AG20443 (cell line): ENCODE data around the gene TMOD1.
"Not testable (repeated sequence)": the region's sequence is repeated elsewhere in the genome, so short reads cannot be mapped to it uniquely, and the experiment has no call there.

Experiments used
- DNase-seq: peaks from one replicate; pipeline ENCODE4 v3.0.0; 2012; ENCODE audit warnings: low spot score, mixed read lengths

Gene TMOD1

DNA sequence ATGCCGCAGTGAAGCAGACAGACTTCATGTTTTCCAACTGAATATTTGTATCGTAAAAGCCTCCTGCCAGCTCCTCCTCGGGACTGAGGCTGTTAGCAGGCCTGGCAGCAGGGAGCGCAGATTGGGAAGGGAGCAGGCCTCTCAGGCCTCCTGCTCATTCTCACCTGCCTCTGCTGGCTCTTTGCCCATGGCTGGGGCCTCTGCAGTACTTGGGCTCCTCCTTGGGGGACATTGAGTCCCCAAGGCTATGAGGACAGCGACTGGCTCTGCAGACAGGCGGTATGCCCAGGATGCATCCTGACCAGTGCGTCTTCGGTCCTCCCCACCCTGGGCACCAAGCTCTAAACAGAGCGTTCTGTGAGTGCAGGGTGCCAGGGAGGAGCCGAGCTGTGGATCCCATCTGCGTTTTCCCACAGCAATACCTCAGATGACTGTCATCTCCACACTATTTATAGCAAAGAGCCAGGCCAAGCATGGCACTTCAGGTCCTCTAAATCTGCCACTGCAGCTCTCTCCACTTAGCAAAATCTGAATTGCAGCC is 93.0 kb downstream of the TMOD1 start:
- DNase-seq, result no peak

DNA sequence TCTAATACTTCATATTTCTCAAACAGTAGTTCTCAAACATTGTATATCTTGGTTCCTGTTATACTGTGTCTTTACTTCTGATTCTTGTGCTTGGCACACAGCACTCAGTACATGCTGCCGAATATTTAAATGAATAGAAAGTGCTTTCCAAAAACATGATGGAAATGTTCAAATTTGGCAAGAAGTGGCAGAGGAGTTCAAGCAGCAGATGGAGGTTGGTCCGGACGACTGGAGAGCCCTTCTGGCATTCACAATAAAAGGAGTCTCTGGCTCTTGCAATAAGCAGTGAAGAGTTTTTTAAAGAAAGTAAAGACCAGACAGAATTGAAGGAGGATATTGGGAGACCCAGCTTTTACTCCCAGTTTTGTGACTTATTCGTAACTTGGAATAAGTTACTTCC is 95.4 kb downstream of the TMOD1 start:
- DNase-seq, result no peak

DNA sequence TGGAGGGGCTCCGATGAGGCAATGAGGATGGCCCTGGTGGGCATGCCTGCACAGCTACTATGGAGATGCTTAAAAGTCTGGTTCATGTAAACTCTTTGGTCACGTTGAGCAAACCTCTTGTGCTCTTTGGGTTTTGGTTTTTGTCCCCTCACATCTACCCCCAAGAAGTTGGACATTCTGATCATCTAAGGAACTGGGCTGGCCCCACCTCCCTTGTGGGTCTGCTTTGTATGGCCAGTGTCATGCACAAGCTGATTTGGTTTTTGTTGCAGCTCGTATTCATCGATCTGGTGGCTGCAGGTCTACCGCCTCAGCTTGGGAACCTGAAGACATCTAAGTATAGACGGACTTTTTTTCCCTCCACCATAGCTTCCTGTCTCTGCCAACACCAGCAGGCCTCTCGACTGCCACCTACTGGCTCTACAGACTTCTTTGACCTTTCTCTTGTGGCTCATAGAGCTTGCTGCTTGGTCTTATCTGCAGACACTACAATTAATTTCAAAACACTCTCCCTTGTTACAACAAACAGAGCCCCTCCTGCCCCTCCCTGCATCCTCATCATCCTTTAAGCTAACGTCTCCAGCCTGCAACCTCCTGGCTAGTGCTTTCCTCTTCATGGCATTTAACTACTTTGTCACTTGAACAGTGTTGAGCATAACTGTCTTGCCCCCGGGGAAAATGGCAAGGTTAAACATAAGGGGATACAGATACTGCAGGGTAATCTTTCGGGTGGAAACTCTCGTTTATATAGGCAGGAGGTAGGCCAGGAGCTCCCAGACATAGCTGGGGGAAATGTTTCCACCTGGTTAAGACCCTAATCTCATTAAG is 97.2 kb downstream of the TMOD1 start:
- peak; percentile 83 for DNase-seq

DNA sequence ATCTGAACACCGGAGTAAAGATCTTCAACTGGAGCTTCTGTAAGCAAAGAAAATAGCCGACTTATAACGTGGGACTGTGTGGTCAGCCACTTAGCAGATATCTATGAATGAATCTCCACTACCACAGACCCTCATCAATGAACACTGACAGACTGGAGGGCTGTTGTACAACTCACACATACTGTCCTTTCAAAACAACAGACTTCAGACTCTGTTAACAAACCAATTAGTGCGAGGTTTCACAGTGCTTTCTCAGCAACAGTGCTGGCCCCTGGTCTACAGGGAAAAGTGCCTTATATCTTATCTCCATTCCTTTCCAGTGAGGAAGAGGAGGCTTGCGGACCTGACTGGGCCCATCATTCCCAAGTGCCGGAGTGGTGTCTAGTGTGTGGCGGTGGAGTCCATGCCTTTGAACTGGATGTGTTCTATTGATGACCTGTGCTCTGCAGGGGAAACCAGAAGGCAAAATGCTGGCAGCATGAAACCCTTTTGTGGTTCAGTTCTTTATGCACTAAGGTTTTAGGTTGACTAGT is 97.9 kb downstream of the TMOD1 start:
- no peak for DNase-seq

DNA sequence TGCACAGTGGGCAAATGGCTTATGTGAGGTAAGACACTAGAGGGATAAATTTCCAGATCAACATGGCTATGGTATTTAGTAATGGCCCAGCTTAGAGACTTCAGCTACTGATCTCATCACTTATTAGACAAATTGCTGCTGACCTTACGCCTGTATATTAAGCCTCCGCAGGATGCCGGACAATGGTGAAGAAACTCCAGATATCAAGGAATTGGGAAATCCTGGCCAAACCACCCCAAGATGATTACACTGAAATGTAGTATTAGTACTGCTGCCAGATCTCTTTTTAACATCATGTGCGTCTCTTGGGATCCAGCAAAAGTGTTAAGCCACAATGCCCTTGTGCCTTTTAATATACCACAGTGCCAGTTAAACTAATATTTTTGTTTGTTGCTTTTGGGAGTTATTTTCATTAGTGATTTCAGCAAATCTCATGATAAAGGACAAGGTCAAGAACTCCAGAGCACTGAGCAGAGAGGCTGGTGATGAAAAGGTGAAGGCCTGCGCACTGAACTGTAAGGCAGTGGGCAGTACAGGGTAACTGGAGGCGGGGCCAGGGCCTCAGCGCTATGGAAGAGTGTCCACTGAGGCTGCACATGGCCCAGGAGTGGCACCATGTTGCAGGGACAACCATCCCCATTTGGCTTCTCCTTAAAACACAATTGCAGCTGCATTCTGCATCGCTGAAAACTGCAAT is 99.2 kb downstream of the TMOD1 start:
- no peak for DNase-seq

DNA sequence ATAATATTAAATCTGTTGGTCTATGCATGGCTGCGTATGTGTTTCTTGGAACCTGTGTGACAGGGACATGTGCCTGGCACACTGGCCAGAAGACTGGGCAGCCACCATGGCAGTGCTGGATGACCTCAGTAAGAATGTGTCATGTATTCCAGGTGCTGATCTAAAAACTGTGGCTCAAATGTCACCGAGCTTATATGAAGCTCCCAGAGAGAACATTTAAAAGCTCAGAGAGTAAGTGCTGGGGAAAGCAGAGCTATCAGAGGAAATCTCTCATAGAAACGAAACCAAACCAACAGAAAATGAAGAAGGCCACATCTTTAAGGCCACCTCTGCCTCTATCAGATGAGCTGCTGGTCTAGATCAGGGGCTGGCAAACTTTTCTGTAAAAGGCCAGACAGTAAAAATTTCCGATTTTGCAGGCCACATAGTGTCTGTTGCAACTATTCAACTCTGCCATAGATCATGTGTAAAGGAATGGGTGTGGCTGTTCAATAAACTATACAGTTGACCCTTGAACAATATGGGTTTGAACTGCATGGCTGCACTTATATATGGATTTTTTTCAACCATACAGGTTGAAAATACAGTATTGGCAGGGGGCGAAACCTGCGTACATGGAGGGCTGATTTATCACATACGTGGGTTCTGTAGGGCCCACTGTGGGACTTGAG is 99.9 kb downstream of the TMOD1 start:
- DNase-seq, result no peak

DNA sequence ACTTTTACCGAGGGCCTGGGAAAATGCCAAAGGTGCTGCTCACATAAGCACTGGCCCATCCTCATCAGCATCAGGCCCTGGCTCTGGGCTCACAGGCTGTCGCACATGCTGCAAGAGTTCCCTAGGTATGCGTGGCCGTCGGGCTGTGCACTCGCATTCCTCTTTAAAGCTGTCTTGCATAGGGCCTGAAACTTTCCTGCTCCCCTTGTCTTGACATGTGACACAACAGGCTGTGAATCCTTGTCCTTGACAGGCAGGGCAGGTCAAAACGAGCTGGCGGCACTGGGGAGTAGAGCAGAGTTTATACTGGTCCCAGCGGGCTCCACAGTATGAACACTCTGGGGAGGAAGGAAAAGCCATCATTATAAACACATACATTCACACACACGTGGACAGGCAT is 101.0 kb downstream of the TMOD1 start:
- no peak for DNase-seq

DNA sequence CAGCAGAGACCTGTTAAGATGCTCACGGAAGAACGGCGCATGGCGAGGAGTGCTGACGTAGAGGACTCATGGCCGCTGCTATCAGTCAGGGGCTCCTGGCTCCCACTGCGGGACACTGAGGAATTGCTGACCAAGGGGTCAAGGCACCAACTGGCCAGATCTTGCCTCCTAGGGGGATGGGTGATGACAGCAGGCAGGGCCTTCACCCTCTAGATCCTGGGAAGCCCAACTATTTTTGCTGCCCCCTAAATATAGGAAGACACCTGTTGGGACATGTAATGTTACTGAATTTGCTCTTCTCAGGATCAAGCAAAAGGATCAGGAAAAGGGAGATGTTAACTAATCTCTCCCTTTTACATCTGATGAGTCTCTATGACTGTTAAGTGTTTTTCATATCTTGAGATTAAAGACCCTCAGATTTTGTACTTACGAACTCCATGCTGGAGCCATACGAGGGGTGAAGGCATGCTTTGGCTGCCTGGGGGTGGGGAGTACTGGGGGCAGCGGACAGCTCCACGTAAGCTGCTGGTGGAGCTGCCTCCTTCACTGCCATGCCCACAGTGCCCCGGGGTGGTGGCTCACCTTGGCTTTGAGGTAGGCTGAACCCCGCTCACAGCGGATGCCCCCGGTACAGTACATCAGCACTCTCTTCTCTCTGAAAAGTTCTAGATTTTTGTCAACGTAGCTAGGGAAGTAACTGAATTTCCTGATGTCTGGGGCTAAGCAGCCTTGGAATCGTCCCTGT is 103.6 kb downstream of the TMOD1 start:
- DNase-seq, result no peak

DNA sequence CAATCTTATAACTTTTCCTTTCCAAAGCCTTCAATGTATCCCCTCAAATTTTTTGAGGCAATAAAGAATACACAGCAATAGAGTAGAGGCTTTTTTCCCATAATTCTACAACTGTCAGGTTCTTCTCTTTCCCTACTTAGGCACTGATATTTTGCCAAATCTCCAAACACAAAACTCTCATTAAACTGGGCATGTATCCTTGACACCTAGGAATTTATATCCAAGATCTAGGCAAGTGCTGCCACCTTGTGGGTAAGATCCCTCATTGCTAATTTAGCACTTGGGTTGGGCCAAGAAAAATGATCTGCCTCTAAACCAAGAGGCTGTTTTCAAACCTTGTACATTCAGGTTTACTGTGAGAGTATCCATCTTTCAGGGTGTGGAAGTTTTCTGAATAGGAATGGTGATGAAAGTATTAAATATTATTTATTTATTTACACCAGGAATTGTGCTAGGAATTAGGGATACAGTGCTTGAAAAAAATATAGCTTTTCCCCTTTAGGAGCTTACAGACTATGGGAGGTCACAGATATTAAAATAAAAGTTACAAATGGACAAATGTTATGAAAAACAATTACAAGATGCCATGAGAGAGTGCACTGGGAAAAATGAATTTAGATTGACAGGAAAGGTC is 114.1 kb downstream of the TMOD1 start:
- DNase-seq, result peak; percentile 71

DNA sequence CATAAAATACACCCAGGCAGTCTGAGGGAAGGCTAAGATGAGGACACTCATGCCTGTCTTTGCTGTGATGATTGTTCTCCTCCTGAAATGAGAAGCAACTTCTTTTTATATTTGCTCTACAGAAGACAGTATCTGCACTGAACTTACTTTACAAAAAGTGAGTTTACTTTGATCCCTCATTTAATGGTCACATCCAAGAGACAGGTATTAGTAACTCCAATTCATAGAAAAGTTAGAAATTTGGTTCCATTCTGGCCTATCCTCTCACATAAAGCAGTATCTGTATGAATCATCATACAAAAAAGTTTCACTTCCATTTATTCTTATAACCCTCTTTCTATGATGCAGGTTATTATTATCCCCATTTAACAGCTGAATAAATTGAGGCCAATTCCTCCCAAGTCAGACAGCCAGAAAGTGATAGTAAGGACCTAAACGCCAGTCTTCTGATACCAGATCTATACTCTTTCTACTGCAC is 116.5 kb downstream of the TMOD1 start:
- DNase-seq, result no peak

DNA sequence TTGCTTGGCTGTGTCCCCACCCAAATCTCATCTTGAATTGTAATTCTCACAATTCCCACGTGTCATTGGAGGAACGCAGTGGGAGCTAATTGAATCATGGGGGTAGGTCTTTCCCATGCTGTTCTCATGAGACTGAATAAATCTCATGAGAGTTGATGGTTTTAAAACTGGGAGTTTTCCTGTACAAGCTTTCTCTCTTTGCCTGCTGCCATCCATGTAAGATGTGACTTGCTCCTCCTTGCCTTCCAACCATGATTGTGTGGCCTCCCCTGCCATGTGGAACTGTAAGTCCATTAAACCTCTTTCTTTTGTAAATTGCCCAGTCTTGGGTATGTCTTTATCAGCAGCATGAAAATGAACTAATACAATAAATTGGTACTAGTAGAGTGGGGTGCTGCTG is 118.6 kb downstream of the TMOD1 start:
- not testable (repeated sequence) for DNase-seq

DNA sequence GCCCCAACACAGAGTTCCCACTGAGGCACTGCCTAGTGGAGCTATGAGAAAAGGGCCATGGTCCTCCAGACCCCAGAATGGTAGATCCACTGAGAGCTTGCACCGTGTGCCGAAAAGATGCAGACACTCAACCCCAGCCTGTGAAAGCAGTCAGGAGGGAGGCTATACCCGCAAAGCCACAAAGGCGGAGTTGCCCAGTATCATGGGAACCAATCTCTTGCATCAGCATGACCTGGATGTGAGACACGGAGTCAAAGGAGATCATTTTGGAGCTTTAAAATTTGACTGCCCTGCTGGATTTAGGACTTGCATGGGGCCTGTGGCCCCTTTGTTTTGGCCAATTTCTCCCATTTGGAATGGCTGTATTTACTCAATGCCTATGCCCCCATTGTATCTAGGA is 121.0 kb downstream of the TMOD1 start:
- not testable (repeated sequence) for DNase-seq

DNA sequence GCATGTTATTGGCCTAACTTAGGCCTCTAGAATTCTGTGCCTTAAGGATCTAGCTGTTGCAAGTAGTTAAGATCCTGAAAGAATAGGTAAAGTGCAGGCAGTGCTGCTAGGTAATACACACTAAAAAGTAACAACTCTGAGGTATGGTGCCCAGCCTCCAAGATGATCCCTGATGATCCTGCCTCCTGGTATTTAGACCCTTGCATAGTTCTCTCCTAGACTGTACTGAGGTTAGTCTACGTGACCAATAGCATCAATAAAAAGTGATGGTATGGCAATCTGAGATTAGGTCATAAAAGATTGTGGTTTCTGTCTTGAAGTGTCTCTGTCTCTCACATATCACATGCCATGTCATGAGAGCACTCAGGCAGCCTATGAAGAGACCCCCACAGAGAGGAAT is 122.5 kb downstream of the TMOD1 start:
- no peak for DNase-seq

DNA sequence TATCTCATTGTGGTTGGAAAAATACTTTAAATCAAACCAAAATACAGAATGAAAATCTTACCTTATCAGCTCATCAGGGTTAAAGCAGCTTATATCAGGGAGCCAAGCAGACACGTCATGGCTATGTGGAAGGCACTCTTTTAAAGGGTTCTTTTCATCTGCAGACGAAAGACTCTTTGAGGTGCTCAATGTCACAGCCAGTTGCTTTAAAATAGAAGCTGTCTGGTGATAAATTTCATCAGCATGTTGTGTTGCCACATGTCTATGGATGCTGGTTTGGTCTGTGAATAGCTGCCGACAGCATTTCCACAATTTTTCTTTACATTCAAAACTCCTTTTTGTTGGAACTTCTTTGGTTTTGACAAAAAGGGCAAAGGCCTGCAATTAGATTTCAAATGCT is 124.2 kb downstream of the TMOD1 start:
- DNase-seq, result no peak

DNA sequence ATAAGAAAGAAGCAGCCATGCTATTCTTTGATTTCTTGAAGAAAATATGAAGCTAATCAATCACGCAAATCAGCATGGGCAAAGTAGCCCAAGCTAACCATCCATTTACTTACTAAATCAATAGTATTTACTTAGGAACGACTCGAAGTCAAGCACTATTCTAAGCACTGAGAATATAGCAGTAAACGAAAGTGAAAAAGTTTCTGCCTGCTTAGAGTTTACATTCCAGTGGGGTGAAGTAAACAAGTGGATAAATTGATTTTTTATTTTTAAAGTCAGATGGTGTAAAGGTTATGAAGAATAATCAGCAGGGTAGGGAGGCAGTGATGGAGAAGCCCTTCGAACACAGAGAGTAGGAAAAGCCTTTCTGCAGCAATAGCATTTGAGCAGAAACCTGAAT is 126.2 kb downstream of the TMOD1 start:
- DNase-seq, result peak; percentile 23

DNA sequence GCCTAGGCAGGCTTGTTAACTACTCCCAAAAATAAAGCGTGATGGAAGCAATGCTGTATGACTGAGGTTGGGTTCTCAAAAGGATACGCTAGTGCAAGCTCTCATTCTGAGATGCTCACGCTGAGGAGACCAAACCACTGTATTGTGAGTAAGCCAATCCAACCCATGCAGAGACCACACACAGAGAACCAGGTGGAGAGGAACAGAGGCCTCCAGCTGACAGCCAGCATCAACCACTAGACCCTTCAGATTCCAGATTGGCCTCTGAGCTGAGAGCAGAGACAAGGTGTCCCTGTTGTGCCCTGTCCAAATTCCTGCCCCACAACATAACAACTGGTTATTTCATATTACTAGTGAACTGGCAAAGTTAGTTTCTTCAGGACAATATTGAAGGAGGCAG is 127.2 kb downstream of the TMOD1 start:
- DNase-seq, result no peak

DNA sequence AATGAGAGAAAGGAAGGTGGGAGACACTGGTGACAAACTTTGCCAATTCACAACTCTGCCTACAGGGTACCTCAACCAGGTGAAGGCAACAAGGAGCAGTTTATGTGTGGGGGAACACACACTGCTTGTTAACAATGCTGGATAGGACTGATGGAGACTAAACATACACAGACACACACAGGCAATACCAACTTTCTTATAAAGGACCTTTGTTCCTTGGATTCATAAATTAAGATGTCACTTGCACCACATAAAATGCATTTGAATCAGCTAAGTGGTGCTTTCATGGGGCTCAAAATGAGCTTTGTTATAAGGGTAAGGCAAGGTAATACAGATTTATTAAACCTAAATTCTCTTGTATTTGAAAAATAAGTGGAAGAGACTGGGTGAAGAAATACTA is 127.7 kb downstream of the TMOD1 start:
- DNase-seq, result no peak

DNA sequence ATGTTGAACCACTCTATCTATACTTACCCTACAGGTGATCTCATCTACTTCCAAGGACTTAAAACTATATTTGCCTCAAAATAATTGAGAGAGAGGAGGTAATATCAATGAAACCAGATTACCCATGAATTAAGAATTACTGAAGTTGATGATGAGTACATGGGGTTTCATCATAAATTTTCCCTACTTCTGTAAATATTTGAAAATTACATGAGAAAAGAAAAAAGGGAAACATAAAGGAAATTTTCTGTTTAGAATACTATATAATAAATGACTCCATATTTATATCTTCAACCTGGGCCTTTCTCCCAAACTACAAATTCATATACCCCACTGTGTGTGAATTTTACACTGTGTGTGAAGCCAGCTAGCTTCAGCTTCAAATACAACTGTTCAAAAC is 129.1 kb downstream of the TMOD1 start:
- DNase-seq, result no peak

DNA sequence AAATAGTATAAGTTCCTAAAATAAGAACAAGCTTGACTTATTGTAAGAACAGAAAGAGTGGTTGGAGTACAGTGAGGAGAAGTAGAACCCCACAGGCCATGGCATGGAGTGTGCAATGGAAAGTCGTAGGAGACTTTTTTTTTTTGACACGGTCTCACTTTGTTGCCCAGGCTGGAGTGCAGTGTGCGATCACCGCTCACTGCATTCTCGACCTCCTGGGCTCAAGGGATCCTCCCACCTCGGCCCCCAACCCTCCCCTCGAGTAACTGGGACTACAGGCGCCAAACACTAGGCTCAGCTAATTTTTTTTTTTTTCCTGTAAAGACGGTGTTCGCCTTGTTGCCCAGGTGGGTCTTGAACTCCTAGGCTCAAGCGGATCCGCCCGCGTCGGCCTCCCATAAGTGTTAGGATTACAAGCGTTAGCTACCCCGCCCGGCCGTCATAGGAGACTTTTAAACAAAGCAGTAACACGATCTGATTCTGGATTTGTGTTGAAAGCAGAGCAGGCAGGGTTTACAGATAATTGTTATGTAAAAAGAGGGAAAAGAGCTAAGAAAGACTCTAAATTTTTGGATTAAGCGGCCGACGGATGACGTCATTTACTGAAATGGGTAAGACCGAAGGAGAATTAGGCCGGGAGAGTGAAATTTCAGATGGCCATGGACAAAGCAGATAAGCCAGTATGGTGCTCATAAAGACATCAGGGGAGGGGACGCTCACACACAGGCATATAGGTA is 130.9 kb downstream of the TMOD1 start:
- DNase-seq, result no peak
